ENCODE measurements around the gene SMYD3. TPM values are rescaled to one million over a fixed set of nuclear protein-coding genes. Genes with fewer than 3 reads are reported as not detected.

Gene SMYD3
- total RNA-seq, 1 experiment from 2014 or later, result 29.6 TPM

DNA sequence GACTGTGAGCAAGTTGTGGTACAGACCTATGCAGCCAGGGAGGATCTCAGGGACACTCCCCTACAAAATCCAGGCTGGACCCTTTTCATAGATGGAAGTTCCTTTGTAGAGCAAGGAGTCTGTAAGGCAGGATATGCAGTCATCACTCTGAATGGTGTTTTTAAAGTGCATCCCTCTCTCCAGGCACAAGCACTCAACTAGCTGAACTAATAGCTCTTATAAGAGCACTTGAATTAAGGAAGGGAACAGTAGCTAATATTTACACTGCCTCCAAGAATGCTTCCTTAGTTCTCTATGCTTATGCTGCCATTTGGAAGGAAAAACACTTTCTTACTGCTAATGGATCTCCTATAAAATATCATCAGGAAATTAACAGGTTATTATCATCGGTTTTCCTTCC is 27.0 kb upstream of the SMYD3 start:
- POLR2A ChIA-PET (ENCODE audit: unreplicated experiment), result interaction anchor here (0.6 kb wide), 1 partner anchor 1678 kb away, joined by 4 read pairs; no protein-coding TSS in a partner anchor
- no peak overlapping the region for H3K27ac ChIP-seq
- no TSS peak for BruUV-seq (replicated peaks)
- H3K36me3 ChIP-seq (ENCODE audit: low read depth), result no peaks in the 10 kb centered on the region
- no peak for TF ChIP-seq EZH2 (IDR thresholded peaks at IDR 0.05; ENCODE audit: low read depth)
- TF ChIP-seq, protein P1, sequence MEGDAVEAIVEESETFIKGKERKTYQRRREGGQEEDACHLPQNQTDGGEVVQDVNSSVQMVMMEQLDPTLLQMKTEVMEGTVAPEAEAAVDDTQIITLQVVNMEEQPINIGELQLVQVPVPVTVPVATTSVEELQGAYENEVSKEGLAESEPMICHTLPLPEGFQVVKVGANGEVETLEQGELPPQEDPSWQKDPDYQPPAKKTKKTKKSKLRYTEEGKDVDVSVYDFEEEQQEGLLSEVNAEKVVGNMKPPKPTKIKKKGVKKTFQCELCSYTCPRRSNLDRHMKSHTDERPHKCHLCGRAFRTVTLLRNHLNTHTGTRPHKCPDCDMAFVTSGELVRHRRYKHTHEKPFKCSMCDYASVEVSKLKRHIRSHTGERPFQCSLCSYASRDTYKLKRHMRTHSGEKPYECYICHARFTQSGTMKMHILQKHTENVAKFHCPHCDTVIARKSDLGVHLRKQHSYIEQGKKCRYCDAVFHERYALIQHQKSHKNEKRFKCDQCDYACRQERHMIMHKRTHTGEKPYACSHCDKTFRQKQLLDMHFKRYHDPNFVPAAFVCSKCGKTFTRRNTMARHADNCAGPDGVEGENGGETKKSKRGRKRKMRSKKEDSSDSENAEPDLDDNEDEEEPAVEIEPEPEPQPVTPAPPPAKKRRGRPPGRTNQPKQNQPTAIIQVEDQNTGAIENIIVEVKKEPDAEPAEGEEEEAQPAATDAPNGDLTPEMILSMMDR (conservative IDR thresholded peaks at IDR 0.05), result no peak
- no peaks in the 10 kb centered on the region for H3K79me2 ChIP-seq (ENCODE audit: low read depth)
- DNase-seq, result no peak
- H4K20me1 ChIP-seq (ENCODE audit: insufficient read depth), result no peaks in the 10 kb centered on the region
- intact Hi-C loops (cut with micrococcal nuclease; ENCODE audit: unreplicated experiment), result no loop called here
- H3K9me2 ChIP-seq (ENCODE audit: insufficient read depth), result no peaks in the 10 kb centered on the region
- no peaks in the 10 kb centered on the region for H3K4me1 ChIP-seq (replicated peaks; ENCODE audit: insufficient read depth)
- H3K4me3 ChIP-seq, result no peak overlapping the region
- H3K9me3 ChIP-seq (ENCODE audit: insufficient read depth, low read depth), result no peaks in the 10 kb centered on the region; the same call in 1 of the 2 replicates
- H3K27me3 ChIP-seq (ENCODE audit: insufficient read depth, low read depth), result no peaks in the 10 kb centered on the region
- no peak overlapping the region for H3K4me2 ChIP-seq
- no peak overlapping the region for H2AFZ ChIP-seq
- H3F3A ChIP-seq (ENCODE audit: insufficient read depth, low read depth), result no peaks in the 10 kb centered on the region
- CTCF ChIA-PET, result no interaction called here

DNA sequence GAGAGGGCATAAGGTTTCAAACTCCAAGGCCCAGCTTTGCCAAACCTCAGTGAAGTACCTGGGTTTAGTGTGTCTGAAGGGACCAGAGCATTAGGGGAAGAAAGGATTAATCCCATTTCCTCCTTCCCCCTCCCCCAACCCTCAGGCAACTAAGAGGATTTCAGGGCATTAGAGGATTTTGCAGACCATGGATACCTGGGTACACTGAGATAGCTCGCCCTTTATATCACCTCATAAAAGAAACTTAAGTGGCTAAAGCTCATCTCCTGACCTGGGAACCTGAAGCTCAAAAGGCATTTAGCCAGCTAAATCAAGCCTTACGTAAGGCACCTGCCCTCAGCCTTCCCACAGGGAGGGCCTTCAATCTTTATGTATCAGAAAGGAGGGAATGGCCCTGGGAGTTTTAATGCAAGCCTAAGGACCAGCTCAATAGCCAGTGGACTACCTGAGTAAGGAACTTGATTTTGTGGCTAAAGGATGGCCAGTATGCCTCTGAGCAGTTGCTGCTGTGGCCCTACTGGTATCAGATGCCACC is 26.4 kb upstream of the SMYD3 start:
- CTCF ChIA-PET, result no interaction called here
- BruUV-seq (replicated peaks), result no TSS peak
- Histone ChIP-seq H3K4me2 (no peak overlapping the region), H3K27ac (no peak overlapping the region), H3K27me3 (ENCODE audit: insufficient read depth, low read depth) (no peaks in the 10 kb centered on the region), H2AFZ (no peak overlapping the region), H3K79me2 (ENCODE audit: low read depth) (no peaks in the 10 kb centered on the region), H3K4me3 (no peak overlapping the region), H3K4me1 (replicated peaks; ENCODE audit: insufficient read depth) (no peaks in the 10 kb centered on the region), H4K20me1 (ENCODE audit: insufficient read depth) (no peaks in the 10 kb centered on the region), H3K9me2 (ENCODE audit: insufficient read depth) (no peaks in the 10 kb centered on the region), H3K36me3 (ENCODE audit: low read depth) (no peaks in the 10 kb centered on the region), H3K9me3 (ENCODE audit: insufficient read depth, low read depth) (no peaks in the 10 kb centered on the region; the same call in 1 of the 2 replicates), H3F3A (ENCODE audit: insufficient read depth, low read depth) (no peaks in the 10 kb centered on the region)
- TF ChIP-seq EZH2 (IDR thresholded peaks at IDR 0.05; ENCODE audit: low read depth), result no peak
- TF ChIP-seq, protein P1 (conservative IDR thresholded peaks at IDR 0.05), result no peak
- intact Hi-C loops (cut with micrococcal nuclease; ENCODE audit: unreplicated experiment), result no loop called here
- POLR2A ChIA-PET (ENCODE audit: unreplicated experiment), result interaction anchor here (0.6 kb wide), 1 partner anchor 1677 kb away, joined by 4 read pairs; no protein-coding TSS in a partner anchor
- no peak for DNase-seq

DNA sequence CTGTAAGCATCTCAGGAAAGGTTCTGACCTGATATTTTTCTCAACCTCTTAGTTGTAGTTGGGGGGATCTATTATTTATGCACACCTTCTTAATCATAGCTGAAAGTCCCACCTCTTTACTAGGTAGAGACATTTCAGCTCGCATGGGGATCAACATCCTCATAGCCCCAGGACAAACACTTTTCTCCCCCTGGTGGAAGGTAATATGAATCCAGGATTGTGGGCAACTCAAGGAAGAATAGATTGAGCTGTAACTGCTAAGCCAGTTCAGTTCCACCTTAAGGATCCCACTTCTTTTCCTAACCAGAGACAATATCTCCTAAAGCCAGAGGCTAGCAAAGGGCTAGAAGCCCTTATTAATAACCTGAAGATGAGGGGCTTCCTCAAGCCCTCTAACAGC is 25.4 kb upstream of the SMYD3 start:
- ChIA-PET CTCF (no interaction called here), POLR2A (ENCODE audit: unreplicated experiment) (interaction anchor here (0.6 kb wide), 1 partner anchor 377 kb away, joined by 3 read pairs; no protein-coding TSS in a partner anchor)
- Histone ChIP-seq H3F3A (ENCODE audit: insufficient read depth, low read depth) (no peaks in the 10 kb centered on the region), H2AFZ (no peak overlapping the region), H3K4me3 (no peak overlapping the region), H3K9me2 (ENCODE audit: insufficient read depth) (no peaks in the 10 kb centered on the region), H3K36me3 (ENCODE audit: low read depth) (no peaks in the 10 kb centered on the region), H3K9me3 (ENCODE audit: insufficient read depth, low read depth) (no peaks in the 10 kb centered on the region; the same call in 1 of the 2 replicates), H3K4me1 (replicated peaks; ENCODE audit: insufficient read depth) (no peaks in the 10 kb centered on the region), H3K4me2 (no peak overlapping the region), H4K20me1 (ENCODE audit: insufficient read depth) (no peaks in the 10 kb centered on the region), H3K27me3 (ENCODE audit: insufficient read depth, low read depth) (no peaks in the 10 kb centered on the region), H3K27ac (no peak overlapping the region), H3K79me2 (ENCODE audit: low read depth) (no peaks in the 10 kb centered on the region)
- no TSS peak for BruUV-seq (replicated peaks)
- DNase-seq, result no peak
- intact Hi-C loops (cut with micrococcal nuclease; ENCODE audit: unreplicated experiment), result no loop called here
- TF ChIP-seq EZH2 (IDR thresholded peaks at IDR 0.05; ENCODE audit: low read depth), result no peak
- TF ChIP-seq, protein P1 (conservative IDR thresholded peaks at IDR 0.05), result no peak
